WTC11 (cell line): ENCODE results near the gene DENND4A.

ENCODE experiments used
- CTCF ChIP-seq: fragments of 200-600 bp; IDR thresholded peaks from 2 replicates; pipeline ENCODE4 v1.8.0; 2022; ENCODE audit warnings: antibody characterized with exemption
- ETV6 ChIP-seq: sonication (generic); formaldehyde crosslinking; IDR thresholded peaks from 2 replicates; pipeline ENCODE4 v1.8.1; 2022; ENCODE audit warnings: mild to moderate bottlenecking, missing genetic modification reagents
- IRF1 ChIP-seq: sonication (generic); formaldehyde crosslinking; IDR thresholded peaks from 2 replicates; pipeline ENCODE4 v1.8.0; 2023; ENCODE audit warnings: missing genetic modification reagents
- MYBL2 ChIP-seq: sonication (generic); formaldehyde crosslinking; IDR thresholded peaks from 2 replicates; pipeline ENCODE4 v1.8.1; 2023; ENCODE audit warnings: mild to moderate bottlenecking, moderate library complexity, missing genetic modification reagents
- NR2C2 ChIP-seq: sonication (generic); formaldehyde crosslinking; IDR thresholded peaks from 2 replicates; pipeline ENCODE4 v1.8.0; 2022; ENCODE audit warnings: mild to moderate bottlenecking, missing genetic modification reagents
- SP1 ChIP-seq: sonication (generic); formaldehyde crosslinking; conservative IDR thresholded peaks from 2 replicates; pipeline ENCODE4 v1.8.1; 2022; ENCODE audit warnings: missing genetic modification reagents
- USF1 ChIP-seq: sonication (generic); formaldehyde crosslinking; IDR thresholded peaks from 2 replicates; pipeline ENCODE4 v1.8.0; 2022; ENCODE audit warnings: mild to moderate bottlenecking, missing genetic modification reagents
- ZNF138 ChIP-seq: sonication (generic); formaldehyde crosslinking; conservative IDR thresholded peaks from 2 replicates; pipeline ENCODE4 v1.8.1; 2022; ENCODE audit warnings: mild to moderate bottlenecking, moderate library complexity, missing genetic modification reagents
- ZNF416 ChIP-seq: fragments of 250-450 bp; sonication (Bioruptor Pico); IDR thresholded peaks from 2 replicates; pipeline ENCODE4 v1.9.0; 2021; ENCODE audit warnings: mild to moderate bottlenecking, inconsistent platforms
- ZNF512 ChIP-seq: sonication (generic); formaldehyde crosslinking; IDR thresholded peaks from 2 replicates; pipeline ENCODE4 v1.8.1; 2022; ENCODE audit warnings: missing genetic modification reagents, borderline replicate concordance
- TF ChIP-seq, protein P1 (sequence below): sonication (generic); formaldehyde crosslinking; IDR thresholded peaks from 2 replicates; pipeline ENCODE4 v1.8.1; 2022; ENCODE audit warnings: low read depth, mild to moderate bottlenecking, moderate library complexity, missing genetic modification reagents, borderline replicate concordance

DNA sequence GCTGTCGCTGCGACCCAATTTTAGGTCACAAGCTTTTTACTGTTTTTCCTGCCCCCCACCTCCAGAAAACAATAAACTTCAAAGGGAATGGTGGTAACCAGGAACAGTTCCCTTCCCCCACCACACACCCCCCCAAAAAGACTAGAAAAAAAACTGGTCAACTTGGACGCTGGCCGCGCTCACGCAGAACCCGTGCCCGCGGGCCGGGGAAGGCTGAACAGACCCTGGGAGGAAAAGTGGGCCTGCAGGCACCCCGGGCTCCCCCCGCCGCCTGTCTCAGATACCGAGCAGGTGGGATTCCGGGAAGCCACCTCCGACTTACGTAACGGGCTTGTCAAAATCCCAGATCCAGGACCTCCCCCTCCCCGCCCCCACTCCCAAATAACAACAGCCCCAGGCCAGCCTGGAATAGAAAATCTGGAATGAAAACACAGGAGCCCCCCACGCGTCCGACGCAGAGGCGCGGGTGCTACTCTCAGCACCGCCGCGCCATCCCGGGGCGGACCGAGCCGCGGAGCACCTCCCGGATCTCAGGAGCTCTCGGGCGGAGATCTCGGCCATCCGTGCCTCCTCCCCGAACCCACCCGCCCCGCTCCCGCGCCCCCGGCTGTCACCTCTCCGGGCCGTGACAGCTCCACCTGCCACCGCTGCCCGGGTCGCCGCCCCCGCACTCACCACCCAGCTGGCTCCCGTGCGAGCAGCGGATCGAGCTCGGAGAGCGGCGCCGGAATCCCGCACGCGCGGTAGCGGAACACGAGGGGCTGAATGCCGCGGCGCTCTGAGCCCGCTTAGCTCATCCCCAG is 557 bp downstream of the DENND4A start:
- TF ChIP-seq CTCF (no peak), ZNF512 (CRISPR knock-in tag) (no peak), IRF1 (no peak), ZNF416 (CRISPR knock-in tag) (no peak), NR2C2 (CRISPR knock-in tag) (no peak), MYBL2 (CRISPR knock-in tag) (no peak), USF1 (CRISPR knock-in tag) (no peak), ETV6 (CRISPR knock-in tag) (no peak), SP1 (CRISPR knock-in tag) (0 out of 2 replicates have a peak, but pooled peaks have one; percentile 17), ZNF138 (CRISPR knock-in tag) (no peak)
- TF ChIP-seq, protein P1, sequence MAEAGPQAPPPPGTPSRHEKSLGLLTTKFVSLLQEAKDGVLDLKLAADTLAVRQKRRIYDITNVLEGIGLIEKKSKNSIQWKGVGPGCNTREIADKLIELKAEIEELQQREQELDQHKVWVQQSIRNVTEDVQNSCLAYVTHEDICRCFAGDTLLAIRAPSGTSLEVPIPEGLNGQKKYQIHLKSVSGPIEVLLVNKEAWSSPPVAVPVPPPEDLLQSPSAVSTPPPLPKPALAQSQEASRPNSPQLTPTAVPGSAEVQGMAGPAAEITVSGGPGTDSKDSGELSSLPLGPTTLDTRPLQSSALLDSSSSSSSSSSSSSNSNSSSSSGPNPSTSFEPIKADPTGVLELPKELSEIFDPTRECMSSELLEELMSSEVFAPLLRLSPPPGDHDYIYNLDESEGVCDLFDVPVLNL, result no peak
